HG03025 (cell line): ENCODE measurements around the gene CACNA1B.
"Not testable (repeated sequence)": the region's sequence is repeated elsewhere in the genome, so short reads cannot be mapped to it uniquely, and the experiment has no call there.

Experiments
- ATAC-seq: cut with Tn5 transposase; IDR thresholded peaks from one replicate; pipeline ENCODE4 v1.9.1; 2021; ENCODE audit warnings: mild to moderate bottlenecking, moderate library complexity; ENCODE audit not compliant: unreplicated experiment, low FRiP score

The CACNA1B gene

GRCh38 chr9:138083873-138084272 lies 206.3 kb downstream of the CACNA1B start:
- ATAC-seq, result no peak

GRCh38 chr9:138085568-138085967 lies 208.0 kb downstream of the CACNA1B start:
- no peak for ATAC-seq

- ATAC-seq, result not testable (repeated sequence)
Measured at GRCh38 chr9:138092057-138092456, 214.5 kb downstream of the CACNA1B start.

GRCh38 chr9:138094028-138094427 lies 216.4 kb downstream of the CACNA1B start:
- ATAC-seq, result no peak

- no peak for ATAC-seq
Measured at GRCh38 chr9:138095813-138096518, 218.4 kb downstream of the CACNA1B start.

GRCh38 chr9:138096519-138096845 lies 218.9 kb downstream of the CACNA1B start:
- no peak for ATAC-seq

GRCh38 chr9:138097501-138097991 lies 220.0 kb downstream of the CACNA1B start:
- ATAC-seq, result no peak

- no peak for ATAC-seq
Measured at GRCh38 chr9:138098116-138098907, 220.7 kb downstream of the CACNA1B start.

- ATAC-seq, result no peak
Measured at GRCh38 chr9:138098908-138099791, 221.6 kb downstream of the CACNA1B start.

GRCh38 chr9:138099803-138100598 lies 222.4 kb downstream of the CACNA1B start:
- no peak for ATAC-seq

- ATAC-seq, result no peak
Measured at GRCh38 chr9:138100711-138101350, 223.2 kb downstream of the CACNA1B start.

GRCh38 chr9:138101444-138102234 lies 224.1 kb downstream of the CACNA1B start:
- no peak for ATAC-seq

GRCh38 chr9:138102246-138103051 lies 224.9 kb downstream of the CACNA1B start:
- ATAC-seq, result no peak

- no peak for ATAC-seq
Measured at GRCh38 chr9:138103111-138103848, 225.7 kb downstream of the CACNA1B start.

- no peak for ATAC-seq
Measured at GRCh38 chr9:138103849-138104206, 226.2 kb downstream of the CACNA1B start.

- no peak for ATAC-seq
Measured at GRCh38 chr9:138104251-138105122, 226.9 kb downstream of the CACNA1B start.

- ATAC-seq, result no peak
Measured at GRCh38 chr9:138105123-138105415, 227.5 kb downstream of the CACNA1B start.
